Testis (tissue), 3 donors: ENCODE measurements around the gene ZNF778. TPM values are rescaled to one million over a fixed set of nuclear protein-coding genes. Genes with fewer than 3 reads are reported as not detected.

ENCODE experiments used
- DNase-seq: peaks from one replicate; pipeline ENCODE4 v3.0.0-alpha.2; 2019
- H3K27ac ChIP-seq, 2 donors: fragments of 200-600 bp; sonication (generic); one replicate each; pipeline ENCODE4 v1.5.1; 2019
- H3K27me3 ChIP-seq: fragments of 200-600 bp; sonication (generic); one replicate; pipeline ENCODE4 v1.5.1; 2019
- H3K36me3 ChIP-seq: fragments of 200-600 bp; sonication (generic); one replicate; pipeline ENCODE4 v1.5.1; 2017; ENCODE audit warnings: low read depth; ENCODE audit errors: missing control alignments
- H3K4me1 ChIP-seq: fragments of 200-600 bp; sonication (generic); one replicate; pipeline ENCODE4 v1.5.1; 2019
- H3K4me3 ChIP-seq, 2 donors: fragments of 200-600 bp; sonication (generic); one replicate each; pipeline ENCODE4 v1.5.1; 2017 to 2019
- H3K9me3 ChIP-seq: fragments of 200-600 bp; sonication (generic); one replicate; pipeline ENCODE4 v1.5.1; 2017
- CTCF ChIP-seq, 3 experiments: fragments of 450-650 bp in 2 of 3; fragments of 200-600 bp in 1 of 3; sonication (generic) in 1 of 3; IDR thresholded peaks; one replicate each; pipeline ENCODE4 v1.5.1; 2016 to 2019; ENCODE audit warnings: antibody characterized with exemption in 3 of 3, mild to moderate bottlenecking in 2 of 3, moderate library complexity in 1 of 3
- POLR2A ChIP-seq: fragments of 450-650 bp; IDR thresholded peaks from one replicate; pipeline ENCODE4 v1.6.1; 2017; ENCODE audit warnings: antibody characterized with exemption, mild to moderate bottlenecking, moderate library complexity
- WGBS, 2 donors: methylation state at CpG; one replicate each; pipeline ENCODE4 v1.1.5; 2018; 5-methylcytosine and 5-hydroxymethylcytosine counted together
- intact Hi-C: fragments of 100-400 bp; cut with DNase I; formaldehyde crosslinking; loops from one replicate; pipeline ENCODE4 v1.15.1; 2023; ENCODE audit warnings: low total_unique reads
- polyA plus RNA-seq: library from polyadenylated mRNA; stranded (reverse); fragments of 350-450 nt; fragmentation: Illumina TruSeq; extraction: RNeasy Lipid Tissue Mini Kit (QIAGEN cat#74804); gene quantifications from one replicate; pipeline ENCODE4 v1.2.3, GENCODE V29; 2014; ENCODE audit warnings: low read depth, low replicate concordance; ENCODE audit not compliant: insufficient read depth
- total RNA-seq, 2 donors: library from RNA; depleted of rRNA; stranded (reverse); fragments of >200 nt; gene quantifications; one replicate each; pipeline ENCODE4 v1.2.3, GENCODE V29; 2016

The ZNF778 gene
- total and polyA plus RNA-seq, 3 donors from 2014 or later: 21.0 to 32.9 (median 29.8) TPM

- H3K4me1 ChIP-seq: peaks cover 20% of the 10 kb centered on the region
- H3K9me3 ChIP-seq: no peaks in the 10 kb centered on the region
- TF ChIP-seq POLR2A: no peak
- no peaks in the 10 kb centered on the region for H3K36me3 ChIP-seq
- intact Hi-C loops: no loop called here
- no peaks in the 10 kb centered on the region for H3K27me3 ChIP-seq
- WGBS, 2 donors: 92 to 97% methylated on average over 6 of the region's 6 CpGs
- no peak overlapping the region for H3K27ac ChIP-seq
- H3K4me3 ChIP-seq: no peak overlapping the region
- DNase-seq: no peak
Observed at GRCh38 chr16:89272631-89273030, 55.1 kb downstream of the ZNF778 start.

- H3K27ac ChIP-seq: no peak overlapping the region
- peaks cover 23% of the 10 kb centered on the region for H3K4me1 ChIP-seq
- no peaks in the 10 kb centered on the region for H3K9me3 ChIP-seq
- WGBS, 2 donors: 91 to 94% methylated on average over 14 to 19 of the region's 19 CpGs
- H3K27me3 ChIP-seq: no peaks in the 10 kb centered on the region
- no peak overlapping the region for H3K4me3 ChIP-seq
- DNase-seq: no peak
- no peaks in the 10 kb centered on the region for H3K36me3 ChIP-seq
- TF ChIP-seq POLR2A: no peak
- TF ChIP-seq CTCF (IDR thresholded peaks at IDR 0.05): no peak
- intact Hi-C loops: no loop called here
Observed at GRCh38 chr16:89273741-89274472, 56.4 kb downstream of the ZNF778 start.

GRCh38 chr16:89274561-89275283, 57.2 kb downstream of the ZNF778 start:
- H3K27ac ChIP-seq: no peak overlapping the region
- DNase-seq: no peak
- intact Hi-C loops: no loop called here
- no peaks in the 10 kb centered on the region for H3K9me3 ChIP-seq
- TF ChIP-seq CTCF (IDR thresholded peaks at IDR 0.05): no peak
- no peak for TF ChIP-seq POLR2A
- no peaks in the 10 kb centered on the region for H3K36me3 ChIP-seq
- H3K4me1 ChIP-seq: peaks cover 16% of the 10 kb centered on the region
- H3K4me3 ChIP-seq: no peak overlapping the region
- no peaks in the 10 kb centered on the region for H3K27me3 ChIP-seq
- 93 to 100% methylated on average over 5 to 30 of the region's 30 CpGs for WGBS, 2 donors

GRCh38 chr16:89275284-89275584, 57.7 kb downstream of the ZNF778 start:
- Histone ChIP-seq H3K4me3 (no peak overlapping the region), H3K27me3 (no peaks in the 10 kb centered on the region), H3K27ac (no peak overlapping the region), H3K36me3 (no peaks in the 10 kb centered on the region), H3K9me3 (no peaks in the 10 kb centered on the region), H3K4me1 (peaks cover 14% of the 10 kb centered on the region)
- no peak for TF ChIP-seq CTCF (IDR thresholded peaks at IDR 0.05)
- TF ChIP-seq POLR2A: no peak
- no peak for DNase-seq
- intact Hi-C loops: no loop called here
- WGBS, 2 donors: 91 to 96% methylated on average over 5 to 11 of the region's 11 CpGs

GRCh38 chr16:89275837-89276720, 58.6 kb downstream of the ZNF778 start:
- WGBS, 2 donors: 94 to 96% methylated on average over 33 to 39 of the region's 39 CpGs
- TF ChIP-seq POLR2A (no peak), CTCF (IDR thresholded peaks at IDR 0.05) (no peak)
- Histone ChIP-seq H3K9me3 (no peaks in the 10 kb centered on the region), H3K27me3 (no peaks in the 10 kb centered on the region), H3K27ac (peak overlapping the region in 1 of 2 donors; percentile 68), H3K36me3 (no peaks in the 10 kb centered on the region), H3K4me1 (peaks cover 14% of the 10 kb centered on the region), H3K4me3 (no peak overlapping the region)
- no peak for DNase-seq
- intact Hi-C loops: no loop called here
